ENCODE results near the gene ACKR3.

DNA sequence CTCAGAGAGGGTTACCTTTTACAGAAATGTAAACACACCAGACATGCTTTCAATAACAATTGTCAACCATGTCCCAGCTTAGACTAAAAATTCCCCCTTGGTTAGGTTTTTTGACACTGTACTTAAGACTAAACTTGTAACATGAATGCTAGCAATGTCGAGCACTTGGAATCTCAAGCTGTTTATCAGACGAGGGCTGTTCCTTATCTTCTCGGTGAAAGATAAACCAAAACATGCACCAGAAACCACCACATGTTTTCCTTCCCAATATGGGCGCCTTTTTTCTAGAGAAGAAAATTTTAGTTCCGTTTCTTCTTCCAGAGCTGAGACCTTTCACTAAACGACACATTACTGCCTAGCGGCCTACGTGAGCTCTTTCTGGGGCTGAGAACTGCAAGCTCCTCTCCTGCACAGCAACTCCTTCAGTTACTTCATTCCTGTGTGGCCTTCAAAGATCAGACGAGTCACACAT, 42.4 kb upstream of the ACKR3 start:
- no peak for TF ChIP-seq POLR2A (IDR thresholded peaks at IDR 0.05)
- TF ChIP-seq, protein P1, sequence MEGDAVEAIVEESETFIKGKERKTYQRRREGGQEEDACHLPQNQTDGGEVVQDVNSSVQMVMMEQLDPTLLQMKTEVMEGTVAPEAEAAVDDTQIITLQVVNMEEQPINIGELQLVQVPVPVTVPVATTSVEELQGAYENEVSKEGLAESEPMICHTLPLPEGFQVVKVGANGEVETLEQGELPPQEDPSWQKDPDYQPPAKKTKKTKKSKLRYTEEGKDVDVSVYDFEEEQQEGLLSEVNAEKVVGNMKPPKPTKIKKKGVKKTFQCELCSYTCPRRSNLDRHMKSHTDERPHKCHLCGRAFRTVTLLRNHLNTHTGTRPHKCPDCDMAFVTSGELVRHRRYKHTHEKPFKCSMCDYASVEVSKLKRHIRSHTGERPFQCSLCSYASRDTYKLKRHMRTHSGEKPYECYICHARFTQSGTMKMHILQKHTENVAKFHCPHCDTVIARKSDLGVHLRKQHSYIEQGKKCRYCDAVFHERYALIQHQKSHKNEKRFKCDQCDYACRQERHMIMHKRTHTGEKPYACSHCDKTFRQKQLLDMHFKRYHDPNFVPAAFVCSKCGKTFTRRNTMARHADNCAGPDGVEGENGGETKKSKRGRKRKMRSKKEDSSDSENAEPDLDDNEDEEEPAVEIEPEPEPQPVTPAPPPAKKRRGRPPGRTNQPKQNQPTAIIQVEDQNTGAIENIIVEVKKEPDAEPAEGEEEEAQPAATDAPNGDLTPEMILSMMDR (IDR thresholded peaks at IDR 0.05) = no peak
